Colonic mucosa (tissue), 4 donors: Measurements from ENCODE around the gene PLCL1. TPM values are rescaled to one million over a fixed set of nuclear protein-coding genes. Genes with fewer than 3 reads are reported as not detected.

ENCODE experiments used
- DNase-seq: peaks from one replicate; pipeline ENCODE4 v3.0.0-alpha.2; 2020
- H3K27ac ChIP-seq: fragments of 200-600 bp; one replicate; pipeline ENCODE4 v1.8.0; 2021
- H3K27me3 ChIP-seq: fragments of 200-600 bp; one replicate; pipeline ENCODE4 v1.8.0; 2021
- H3K36me3 ChIP-seq: fragments of 200-600 bp; one replicate; pipeline ENCODE4 v1.8.0; 2021
- H3K4me1 ChIP-seq: fragments of 200-600 bp; one replicate; pipeline ENCODE4 v1.8.0; 2021; ENCODE audit warnings: mild to moderate bottlenecking
- H3K4me3 ChIP-seq: fragments of 200-600 bp; one replicate; pipeline ENCODE4 v1.8.0; 2021
- H3K9ac ChIP-seq, 2 donors: one replicate each; pipeline ENCODE4 v1.7.0; 2013; ENCODE audit warnings: control low read depth in 2 of 2, low read depth in 2 of 2, low read length in 2 of 2
- H3K9me3 ChIP-seq: fragments of 200-600 bp; one replicate; pipeline ENCODE4 v1.8.0; 2021
- CTCF ChIP-seq: fragments of 200-600 bp; IDR thresholded peaks from one replicate; pipeline ENCODE4 v1.8.0; 2022; ENCODE audit warnings: antibody characterized with exemption, mild to moderate bottlenecking
- intact Hi-C: fragments of 100-400 bp; cut with DNase I; formaldehyde crosslinking; loops from one replicate; pipeline ENCODE4 v1.14.1; 2022
- total RNA-seq, 2 donors: library from RNA; stranded (reverse); fragmentation: NEBNext Ultra II Directional in 1 of 2; extraction: Animal tissue kit (Norgen Biotek cat#: 25700) in 1 of 2; gene quantifications; one replicate each; pipeline ENCODE4 v1.2.1, GENCODE V29; 2021
- donor health status: healthy.
- donor health status: DM: no; HTN: no; CAD: no.
- donor health status: DM: no; HTN: no; CAD: no.

PLCL1 gene
- total RNA-seq, 2 donors from 2014 or later = 0.30 to 1.3 TPM

DNA sequence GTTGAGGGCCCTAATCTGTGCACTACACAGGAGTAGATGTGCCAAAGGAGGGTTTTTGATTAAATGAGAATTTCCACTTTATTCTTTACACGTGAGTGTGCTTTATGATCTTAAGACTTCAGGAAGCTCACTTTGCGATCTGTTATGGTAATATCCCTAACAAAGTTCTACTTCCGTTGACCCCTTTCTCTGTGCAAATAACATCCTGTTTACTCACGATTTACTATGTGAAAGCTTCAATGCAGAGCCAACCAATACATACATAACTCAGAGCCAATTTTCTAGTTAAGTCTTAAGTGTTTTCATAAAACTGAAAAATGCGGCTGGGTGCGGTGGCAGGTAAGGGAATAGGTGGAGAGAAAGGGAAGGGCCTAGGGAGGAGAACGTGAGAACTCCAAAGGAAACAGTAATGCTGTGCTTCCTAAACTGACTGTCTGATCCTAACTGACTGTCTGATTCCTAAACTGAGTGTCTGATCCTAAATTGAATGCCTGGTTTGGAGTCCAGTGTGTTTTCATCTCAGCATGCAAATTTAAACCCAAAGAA lies 87.6 kb downstream of the PLCL1 start:
- H3K9ac ChIP-seq = no peak overlapping the region
- H3K4me1 ChIP-seq = no peaks in the 10 kb centered on the region
- TF ChIP-seq CTCF = no peak
- no peak overlapping the region for H3K4me3 ChIP-seq
- intact Hi-C loops = no loop called here
- DNase-seq = no peak
- no peaks in the 10 kb centered on the region for H3K9me3 ChIP-seq
- no peaks in the 10 kb centered on the region for H3K27me3 ChIP-seq
- no peak overlapping the region for H3K27ac ChIP-seq
- H3K36me3 ChIP-seq = no peaks in the 10 kb centered on the region

- no peaks in the 10 kb centered on the region for H3K36me3 ChIP-seq
- no peak overlapping the region for H3K27ac ChIP-seq
- no peak overlapping the region for H3K9ac ChIP-seq
- no peaks in the 10 kb centered on the region for H3K9me3 ChIP-seq
- DNase-seq = no peak
- no peaks in the 10 kb centered on the region for H3K27me3 ChIP-seq
- intact Hi-C loops = no loop called here
- no peak overlapping the region for H3K4me3 ChIP-seq
- no peaks in the 10 kb centered on the region for H3K4me1 ChIP-seq
- TF ChIP-seq CTCF = no peak
Observed at GRCh38 chr2:197893403-197894177, 89.2 kb downstream of the PLCL1 start.

- H3K27me3 ChIP-seq = no peaks in the 10 kb centered on the region
- H3K9ac ChIP-seq = no peak overlapping the region
- no peaks in the 10 kb centered on the region for H3K4me1 ChIP-seq
- no peak for DNase-seq
- no peaks in the 10 kb centered on the region for H3K36me3 ChIP-seq
- TF ChIP-seq CTCF = no peak
- H3K9me3 ChIP-seq = no peaks in the 10 kb centered on the region
- H3K4me3 ChIP-seq = no peak overlapping the region
- intact Hi-C loops = no loop called here
- no peak overlapping the region for H3K27ac ChIP-seq
Observed at GRCh38 chr2:197894751-197895274, 90.4 kb downstream of the PLCL1 start.

GRCh38 chr2:197897960-197898678 lies 93.7 kb downstream of the PLCL1 start:
- no peaks in the 10 kb centered on the region for H3K27me3 ChIP-seq
- no peaks in the 10 kb centered on the region for H3K36me3 ChIP-seq
- intact Hi-C loops = no loop called here
- H3K9ac ChIP-seq = no peak overlapping the region
- H3K27ac ChIP-seq = no peak overlapping the region
- H3K4me3 ChIP-seq = no peak overlapping the region
- no peaks in the 10 kb centered on the region for H3K4me1 ChIP-seq
- TF ChIP-seq CTCF = no peak
- H3K9me3 ChIP-seq = no peaks in the 10 kb centered on the region
- no peak for DNase-seq

GRCh38 chr2:197904446-197904845 lies 100.1 kb downstream of the PLCL1 start:
- Histone ChIP-seq H3K36me3 (no peaks in the 10 kb centered on the region), H3K27me3 (no peaks in the 10 kb centered on the region), H3K9me3 (no peaks in the 10 kb centered on the region), H3K4me3 (no peak overlapping the region), H3K27ac (no peak overlapping the region), H3K4me1 (no peaks in the 10 kb centered on the region), H3K9ac (no peak overlapping the region)
- no peak for DNase-seq
- intact Hi-C loops = no loop called here
- no peak for TF ChIP-seq CTCF
